Skeletal muscle satellite cell (primary cell): ENCODE data around the gene FMN1. TPM values are rescaled to one million over a fixed set of nuclear protein-coding genes. Genes with fewer than 3 reads are reported as not detected.

Experiments
- H3K27me3 ChIP-seq: 2 replicates; pipeline ENCODE4 v1.7.0; 2013; ENCODE audit warnings: low read length; ENCODE audit not compliant: control insufficient read depth, insufficient read depth
- H3K36me3 ChIP-seq: 2 replicates; pipeline ENCODE4 v1.7.0; 2013; ENCODE audit warnings: mild to moderate bottlenecking, control low read depth, low read length; ENCODE audit not compliant: insufficient read depth
- H3K4me1 ChIP-seq: 2 replicates; pipeline ENCODE4 v1.7.0; 2013; ENCODE audit warnings: low read length; ENCODE audit not compliant: control insufficient read depth, insufficient read depth
- H3K4me2 ChIP-seq: 2 replicates; pipeline ENCODE4 v1.7.0; 2013; ENCODE audit warnings: mild to moderate bottlenecking, low read length
- H3K4me3 ChIP-seq: 2 replicates; pipeline ENCODE4 v1.7.0; 2013; ENCODE audit warnings: low read length
- H3K9ac ChIP-seq: 2 replicates; pipeline ENCODE4 v1.7.0; 2013; ENCODE audit warnings: mild to moderate bottlenecking, low read depth, low read length, moderate library complexity
- H3K9me3 ChIP-seq: replicated peaks from 2 replicates; pipeline ENCODE4 v1.7.0; 2013; ENCODE audit warnings: mild to moderate bottlenecking, control low read depth, low read length
- small RNA-seq: library from RNA; depleted of rRNA; stranded (forward); fragments of <200 nt; gene quantifications from one replicate; pipeline ENCODE3, GENCODE V24; 2012

FMN1 gene

GRCh38 chr15:32718227-32718820 lies 476.2 kb downstream of the FMN1 start:
- Histone ChIP-seq H3K9me3 (no peaks in the 10 kb centered on the region), H3K4me2 (peak overlapping the region; percentile 93), H3K4me3 (peak overlapping the region; percentile 88), H3K9ac (peak overlapping the region; percentile 97), H3K36me3 (peaks cover 27% of the 10 kb centered on the region), H3K4me1 (peaks cover 47% of the 10 kb centered on the region), H3K27me3 (no peaks in the 10 kb centered on the region)

GRCh38 chr15:32717426-32718226 lies 476.9 kb downstream of the FMN1 start, which contains the start of gene GREM1:
Gene GREM1 (plus strand): TSS chr15:32718004. CDS start chr15:32730691, 12,687 bp downstream.
- no peaks in the 10 kb centered on the region for H3K27me3 ChIP-seq
- H3K9me3 ChIP-seq: no peaks in the 10 kb centered on the region
- peak within 1 kb of the TSS; percentile 88 for H3K4me3 ChIP-seq
- peak within 1 kb of the TSS; percentile 93 for H3K4me2 ChIP-seq
- peaks cover 44% of the 10 kb centered on the region for H3K4me1 ChIP-seq
- H3K36me3 ChIP-seq: peaks cover 20% of the 10 kb centered on the region
- peak within 1 kb of the TSS; percentile 97 for H3K9ac ChIP-seq

DNA sequence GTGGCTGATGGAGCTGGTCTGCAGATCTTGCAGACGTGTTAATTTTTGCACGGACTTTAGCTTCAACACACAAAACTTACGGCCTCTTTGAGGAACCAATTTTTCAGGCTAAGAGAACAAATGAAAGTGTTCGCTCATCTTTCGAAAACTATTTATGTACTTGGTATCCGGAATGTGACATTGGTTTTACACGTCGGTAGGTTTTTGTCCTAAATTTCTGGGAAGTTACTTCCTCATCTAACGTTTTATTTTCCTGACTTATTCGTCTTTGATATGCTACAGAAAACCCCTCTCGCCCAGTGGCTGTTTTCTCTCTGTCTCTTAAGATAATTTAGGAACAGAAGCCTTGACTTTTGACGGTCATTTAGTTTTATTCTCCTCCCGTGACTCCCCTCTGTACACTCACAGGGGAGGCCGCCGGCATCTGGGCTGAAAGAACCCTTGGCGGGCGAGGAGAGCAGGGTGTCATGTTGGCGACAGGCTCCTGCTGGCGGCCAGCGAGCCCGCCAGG lies 477.5 kb downstream of the FMN1 start:
- Histone ChIP-seq H3K4me2 (peak overlapping the region; percentile 93), H3K36me3 (peaks cover 15% of the 10 kb centered on the region), H3K27me3 (no peaks in the 10 kb centered on the region), H3K4me1 (peaks cover 39% of the 10 kb centered on the region), H3K9ac (peak overlapping the region; percentile 97), H3K4me3 (peak overlapping the region; percentile 88), H3K9me3 (no peaks in the 10 kb centered on the region)

DNA sequence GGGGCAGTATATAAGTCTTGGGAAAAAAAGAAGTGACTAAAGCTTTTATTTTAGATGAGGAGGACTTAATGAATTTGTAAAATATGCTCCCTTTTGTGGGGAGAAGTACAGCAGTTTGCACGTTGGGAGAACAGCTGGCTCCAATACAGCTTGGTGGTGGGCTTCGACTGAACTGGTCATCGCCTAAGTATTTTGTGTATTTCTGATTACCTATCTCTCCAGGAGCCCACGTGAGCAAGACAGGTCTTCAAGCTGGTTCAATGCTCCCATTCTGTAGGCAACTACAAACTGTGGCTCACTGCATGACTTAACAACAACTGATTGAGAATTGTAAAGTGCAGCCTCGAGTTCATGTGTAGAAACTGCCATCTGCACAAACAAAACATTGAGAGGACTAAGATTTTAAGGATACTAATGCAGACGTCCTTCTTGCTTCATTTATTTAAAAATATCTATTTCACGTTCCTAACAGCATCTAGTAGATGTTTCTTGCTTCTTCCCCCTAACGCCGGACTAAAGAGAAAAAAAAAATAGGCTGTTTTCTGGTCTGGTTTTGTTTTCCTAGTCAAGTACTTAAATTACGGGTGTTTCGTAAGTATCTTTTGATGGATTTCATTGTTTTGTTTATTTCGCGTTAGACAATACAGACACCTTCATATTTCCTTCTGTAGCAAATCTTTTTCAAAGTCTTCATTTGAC lies 478.1 kb downstream of the FMN1 start:
- Histone ChIP-seq H3K4me2 (peak overlapping the region; percentile 93), H3K9me3 (no peaks in the 10 kb centered on the region), H3K9ac (peak overlapping the region; percentile 97), H3K4me1 (peaks cover 34% of the 10 kb centered on the region), H3K4me3 (peak overlapping the region; percentile 88), H3K36me3 (peaks cover 15% of the 10 kb centered on the region), H3K27me3 (no peaks in the 10 kb centered on the region)

Small RNA genes within 50 kb of the gene (small RNA-seq; reads per million reads assigned to genes)
- not detected for gene RF00591
